HG02870 (cell line): ENCODE data around the gene RBM47.

Source experiments
- ATAC-seq: cut with Tn5 transposase; IDR thresholded peaks from one replicate; pipeline ENCODE4 v1.9.1; 2021; ENCODE audit warnings: mild to moderate bottlenecking, moderate library complexity; ENCODE audit not compliant: unreplicated experiment

The RBM47 gene

GRCh38 chr4:40592034-40592433, 37.6 kb downstream of the RBM47 start:
- ATAC-seq: no peak

- no peak for ATAC-seq
Measured at GRCh38 chr4:40587826-40588225, 41.8 kb downstream of the RBM47 start.

GRCh38 chr4:40587351-40587750, 42.3 kb downstream of the RBM47 start:
- no peak for ATAC-seq

- ATAC-seq: no peak
Measured at GRCh38 chr4:40586729-40587128, 42.9 kb downstream of the RBM47 start.

- no peak for ATAC-seq
Measured at GRCh38 chr4:40586034-40586433, 43.6 kb downstream of the RBM47 start.

GRCh38 chr4:40585201-40585799, 44.4 kb downstream of the RBM47 start:
- no peak for ATAC-seq

- no peak for ATAC-seq
Measured at GRCh38 chr4:40584517-40585141, 45.0 kb downstream of the RBM47 start.

GRCh38 chr4:40583850-40584439, 45.7 kb downstream of the RBM47 start:
- ATAC-seq: no peak

- no peak for ATAC-seq
Measured at GRCh38 chr4:40582413-40582812, 47.3 kb downstream of the RBM47 start.

- no peak for ATAC-seq
Measured at GRCh38 chr4:40581254-40582140, 48.2 kb downstream of the RBM47 start.

- ATAC-seq: no peak
Measured at GRCh38 chr4:40579983-40580382, 49.7 kb downstream of the RBM47 start.

- ATAC-seq: no peak
Measured at GRCh38 chr4:40577588-40578253, 51.9 kb downstream of the RBM47 start.

GRCh38 chr4:40576651-40577480, 52.8 kb downstream of the RBM47 start:
- ATAC-seq: peak; percentile 55

- ATAC-seq: no peak
Measured at GRCh38 chr4:40575846-40576245, 53.8 kb downstream of the RBM47 start.

GRCh38 chr4:40573593-40574311, 55.9 kb downstream of the RBM47 start:
- ATAC-seq: no peak

- no peak for ATAC-seq
Measured at GRCh38 chr4:40572692-40573310, 56.9 kb downstream of the RBM47 start.

- ATAC-seq: no peak
Measured at GRCh38 chr4:40571208-40571607, 58.5 kb downstream of the RBM47 start.

GRCh38 chr4:40570348-40571077, 59.2 kb downstream of the RBM47 start:
- ATAC-seq: no peak
